ENCODE results near the gene CFAP410.
A peak's percentile ranks its signal among the peaks of the same experiment; 100 is the strongest.

The CFAP410 gene

GRCh38 chr21:44338971-44339910 is at the start of gene CFAP410:
Gene CFAP410 (minus strand): TSS chr21:44339390. CDS start chr21:44339194, 196 bp downstream.
- peak; percentile 89 for DNase-seq (ENCODE audit: low read depth)

GRCh38 chr21:44384968-44385367 is 45.8 kb upstream of the CFAP410 start:
- no peak for DNase-seq (ENCODE audit: low read depth)

DNA sequence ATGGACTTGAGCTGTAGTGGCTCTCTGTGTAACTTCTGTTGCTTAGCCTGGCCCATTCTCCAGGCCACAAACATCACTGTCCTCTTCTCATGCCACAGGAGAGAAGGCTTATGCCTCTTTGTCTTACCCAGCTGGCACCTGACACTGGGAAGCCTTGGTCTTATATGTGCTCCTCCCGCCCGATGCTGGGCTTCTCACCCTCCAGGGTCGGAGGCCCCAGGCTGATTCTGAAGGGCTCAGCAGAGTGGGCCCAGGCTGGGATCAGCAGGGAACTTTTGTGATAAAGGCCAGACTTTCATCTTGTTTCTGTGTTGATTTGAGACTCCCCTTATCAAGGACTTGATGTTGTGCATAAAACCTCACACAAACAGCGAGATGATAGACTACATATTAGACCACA is 44.0 kb upstream of the CFAP410 start:
- no peak for DNase-seq (ENCODE audit: low read depth)

DNA sequence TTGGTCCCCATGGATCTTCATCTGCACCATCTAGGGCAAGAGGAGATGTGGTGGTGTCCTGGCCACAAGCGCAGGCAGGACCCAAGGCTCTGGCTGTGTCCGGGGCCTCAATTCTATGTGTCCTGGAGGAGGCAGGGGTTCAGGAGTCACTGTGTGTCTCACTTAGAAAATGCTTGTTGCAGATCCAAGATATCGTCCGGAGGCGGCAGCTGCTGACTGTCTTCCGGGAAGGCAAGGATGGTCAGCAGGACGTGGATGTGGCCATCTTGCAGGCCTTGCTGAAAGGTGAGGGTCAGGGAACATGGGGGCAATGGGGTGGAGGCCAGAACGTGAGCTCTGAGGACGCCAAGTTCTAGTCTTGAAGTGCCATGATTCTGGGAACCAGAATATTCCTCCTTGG is 43.3 kb upstream of the CFAP410 start:
- DNase-seq (ENCODE audit: low read depth), result no peak

DNA sequence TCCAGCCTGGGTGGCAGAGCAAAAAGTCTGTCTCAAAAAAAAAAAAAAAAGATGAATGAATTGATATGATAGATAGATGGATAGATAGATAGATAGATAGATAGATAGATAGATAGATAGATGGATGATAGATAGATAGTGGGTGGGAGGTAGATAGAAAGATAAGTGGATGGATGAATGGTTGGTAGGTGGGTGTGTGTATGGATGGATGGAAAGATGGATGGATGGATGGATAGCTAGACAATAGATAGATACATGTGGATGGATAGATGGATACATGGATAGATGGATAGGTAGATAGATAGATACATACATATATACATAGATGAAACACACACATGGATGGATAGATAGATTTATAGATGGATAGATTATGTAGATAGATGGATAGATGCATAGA is 42.7 kb upstream of the CFAP410 start:
- no peak for DNase-seq (ENCODE audit: low read depth)

DNA sequence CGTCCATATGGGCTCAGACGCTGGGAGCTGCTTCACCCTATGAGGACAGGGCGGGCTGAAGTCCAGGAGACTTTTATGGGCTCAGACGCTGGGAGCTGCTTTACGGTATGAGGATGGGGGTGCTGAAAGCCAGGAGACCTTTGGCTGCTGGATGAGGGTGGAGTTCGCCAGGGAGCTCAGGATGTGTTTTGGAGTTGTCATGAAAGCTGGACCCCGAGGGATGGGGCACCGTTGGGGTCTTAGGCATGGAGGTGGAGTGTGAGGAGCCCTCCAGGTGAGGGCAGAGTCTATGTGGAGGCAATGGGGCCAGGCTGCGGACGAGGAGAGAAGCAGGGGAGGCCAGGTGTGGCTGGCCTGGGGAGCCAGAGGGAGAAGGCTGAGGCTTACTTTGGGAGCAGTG is 41.7 kb upstream of the CFAP410 start:
- DNase-seq (ENCODE audit: low read depth), result no peak

DNA sequence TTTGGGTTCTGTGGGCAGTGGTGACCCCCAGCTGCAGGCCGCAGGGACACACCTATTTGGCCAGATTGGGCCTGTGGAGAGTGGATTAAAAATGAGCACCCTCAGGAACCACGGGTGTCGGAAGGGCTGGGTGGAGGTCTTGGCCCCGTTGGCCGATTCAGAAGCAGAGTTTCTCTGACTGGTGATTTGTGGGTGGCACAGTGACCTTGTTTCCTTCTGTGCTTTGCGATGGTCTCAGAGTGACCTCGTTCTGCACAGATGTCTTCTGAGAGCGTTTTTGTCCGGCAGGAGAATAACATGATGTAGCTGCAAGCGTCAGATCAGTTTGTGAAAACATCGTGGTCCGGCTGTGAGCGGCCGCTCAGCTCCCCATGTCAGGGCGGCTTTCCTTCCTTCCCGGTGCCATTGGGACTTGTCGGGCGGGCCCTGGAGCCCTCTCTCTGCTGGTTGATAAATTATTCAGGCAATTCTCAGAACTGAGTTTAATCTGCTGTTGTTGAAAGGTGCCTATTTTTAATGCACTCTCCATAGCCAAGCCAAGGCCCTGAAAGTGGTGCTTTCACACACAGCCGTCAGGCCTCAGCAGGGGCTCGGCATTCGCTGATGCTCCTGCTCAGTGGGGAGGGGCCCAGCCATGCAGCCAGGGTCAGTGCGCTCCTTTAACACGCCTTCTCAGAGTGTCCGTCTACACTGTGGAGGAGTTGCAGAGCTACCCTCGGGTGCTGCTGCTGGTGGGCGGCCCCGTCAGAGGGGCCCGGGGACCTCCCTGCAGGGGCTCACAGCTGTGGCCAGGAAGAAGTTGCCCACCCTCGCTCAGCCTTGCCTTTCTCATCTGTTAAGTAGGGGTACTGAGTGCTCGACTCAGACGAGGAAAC is 41.0 kb upstream of the CFAP410 start:
- DNase-seq (ENCODE audit: low read depth), result no peak

DNA sequence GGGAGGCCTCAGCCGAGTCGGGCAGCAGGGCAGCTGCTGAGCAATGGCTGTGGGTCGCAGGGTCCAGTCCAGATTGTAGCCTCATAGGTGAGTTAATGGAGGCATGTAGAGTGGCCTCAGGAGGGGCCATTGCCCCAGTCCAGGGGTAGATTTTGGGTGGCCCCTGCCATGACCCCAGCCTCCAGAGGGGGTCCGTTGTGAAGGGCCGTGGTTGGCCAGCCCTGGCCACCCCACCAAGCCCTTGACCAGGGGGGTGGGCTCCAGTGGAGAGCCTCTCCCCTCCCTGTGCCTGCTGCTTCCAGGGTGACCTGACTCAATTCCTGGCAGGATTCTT is 40.3 kb upstream of the CFAP410 start:
- DNase-seq (ENCODE audit: low read depth), result no peak

DNA sequence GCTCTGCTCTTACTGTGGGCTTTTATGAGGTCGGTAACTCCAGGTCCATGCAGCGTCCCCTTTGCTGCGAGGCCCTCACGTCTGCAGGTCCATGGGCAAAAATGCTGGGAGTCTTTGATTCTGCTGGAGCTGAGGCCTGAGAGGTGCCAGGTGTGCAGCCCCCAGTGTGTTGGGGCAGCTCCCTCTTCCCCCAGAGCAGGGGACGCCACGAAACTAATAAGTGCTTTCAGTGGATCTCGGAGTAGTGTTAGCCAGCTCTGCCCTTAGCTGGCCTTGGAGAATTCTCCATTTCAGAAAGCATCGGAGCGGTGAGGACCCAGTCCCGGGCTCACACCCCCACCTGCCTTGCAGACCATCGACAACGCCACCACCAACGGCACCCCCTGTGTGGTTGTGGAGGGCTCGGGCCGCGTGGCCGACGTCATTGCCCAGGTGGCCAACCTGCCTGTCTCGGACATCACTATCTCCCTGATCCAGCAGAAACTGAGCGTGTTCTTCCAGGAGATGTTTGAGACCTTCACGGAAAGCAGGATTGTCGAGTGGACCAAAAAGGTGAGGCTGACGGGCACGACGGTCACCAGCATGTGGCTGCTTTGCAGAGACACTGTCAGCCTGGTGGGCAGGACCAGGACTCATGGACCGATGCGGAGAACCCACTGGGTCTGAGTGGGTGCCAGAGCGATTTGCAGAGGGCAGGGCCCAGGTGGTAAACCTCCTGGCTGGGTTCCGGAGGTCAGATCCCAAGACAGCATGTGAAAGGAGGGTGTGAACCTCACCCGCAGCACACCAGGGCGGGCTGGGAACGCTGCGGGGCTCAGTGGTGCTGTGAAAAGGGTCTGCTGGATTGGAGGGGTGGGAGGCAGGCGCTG is 39.7 kb upstream of the CFAP410 start:
- DNase-seq (ENCODE audit: low read depth), result no peak

GRCh38 chr21:44377922-44378645 is 38.9 kb upstream of the CFAP410 start:
- no peak for DNase-seq (ENCODE audit: low read depth)

DNA sequence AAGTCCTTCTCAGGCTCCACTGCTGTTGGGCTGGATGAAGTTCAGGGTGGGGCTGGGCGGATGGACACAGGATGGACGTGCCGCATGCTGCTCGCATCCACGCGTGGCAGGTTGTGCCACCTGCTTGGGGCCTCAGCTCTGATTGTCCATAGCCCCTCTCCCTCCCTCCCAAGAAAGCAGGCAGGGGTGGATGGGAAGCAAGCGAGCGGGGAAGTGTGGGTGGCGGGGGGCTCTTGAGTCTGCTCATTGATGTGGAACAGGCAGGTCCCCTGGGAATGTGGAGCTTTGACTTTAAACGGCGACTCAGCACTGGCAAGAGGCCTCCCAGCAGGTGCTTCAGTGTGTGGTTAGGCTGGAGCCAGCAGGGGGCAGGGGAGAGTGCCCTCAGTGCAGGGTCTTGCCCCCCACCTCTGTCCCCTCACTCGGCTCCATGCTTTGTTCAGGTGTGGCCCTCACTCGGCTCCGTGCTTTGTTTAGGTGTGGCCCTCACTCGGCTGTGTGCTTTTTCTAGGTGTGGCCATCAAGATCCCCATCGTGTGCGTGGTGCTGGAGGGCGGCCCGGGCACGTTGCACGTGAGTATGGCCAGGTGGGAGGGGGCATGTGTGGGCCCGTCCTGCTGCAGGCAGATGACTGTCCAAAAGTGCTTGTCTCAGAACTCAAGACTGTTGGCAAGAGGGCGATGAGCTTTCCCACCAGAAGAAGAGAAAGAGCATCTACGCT is 38.2 kb upstream of the CFAP410 start:
- no peak for DNase-seq (ENCODE audit: low read depth)

DNA sequence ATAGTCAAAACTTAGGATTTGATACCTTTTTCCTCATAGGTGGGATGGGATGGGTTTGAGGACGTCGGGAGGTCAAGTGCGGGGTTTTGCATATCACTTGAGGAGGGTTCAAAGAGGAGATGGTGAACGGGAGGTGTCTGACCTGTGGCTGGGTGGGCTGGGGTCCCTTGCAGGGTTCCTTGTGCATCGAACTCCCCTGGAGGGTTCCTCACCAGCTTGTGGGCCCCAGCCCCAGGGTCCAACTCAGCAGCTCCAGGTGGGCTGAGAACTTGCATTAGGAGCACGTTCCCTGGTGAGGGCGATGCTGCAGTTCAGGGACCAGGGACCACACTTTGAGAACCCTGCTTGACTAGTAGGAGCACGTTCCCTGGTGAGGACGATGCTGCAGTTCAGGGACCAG is 37.4 kb upstream of the CFAP410 start:
- DNase-seq (ENCODE audit: low read depth), result no peak

- DNase-seq (ENCODE audit: low read depth), result no peak
These were observed 36.6 kb upstream of the CFAP410 start for GRCh38 chr21:44375761-44376241.

GRCh38 chr21:44375281-44375651 is 36.1 kb upstream of the CFAP410 start:
- DNase-seq (ENCODE audit: low read depth), result peak; percentile 10

GRCh38 chr21:44374601-44375280 is 35.6 kb upstream of the CFAP410 start:
- DNase-seq (ENCODE audit: low read depth), result no peak

DNA sequence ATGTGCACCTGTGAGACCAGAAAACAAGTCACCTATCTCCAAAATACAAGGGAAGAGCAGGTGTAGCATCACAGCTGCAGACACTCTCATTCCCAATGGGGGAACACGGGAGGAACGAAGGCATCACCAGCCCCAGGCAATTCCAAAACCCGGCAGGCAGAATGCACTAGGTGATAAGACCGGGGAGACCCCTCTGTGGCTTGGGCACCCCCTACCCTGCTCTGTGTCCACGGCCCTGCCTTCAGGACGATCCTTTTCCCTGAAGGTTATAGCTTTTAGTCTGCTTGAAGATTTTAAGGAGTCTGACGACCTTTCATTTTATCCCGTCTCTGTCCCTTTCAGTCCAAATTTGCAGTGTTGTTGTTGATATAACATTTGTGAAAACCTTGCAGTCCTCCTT is 33.4 kb upstream of the CFAP410 start:
- no peak for DNase-seq (ENCODE audit: low read depth)

GRCh38 chr21:44371596-44371995 is 32.4 kb upstream of the CFAP410 start:
- DNase-seq (ENCODE audit: low read depth), result no peak

DNA sequence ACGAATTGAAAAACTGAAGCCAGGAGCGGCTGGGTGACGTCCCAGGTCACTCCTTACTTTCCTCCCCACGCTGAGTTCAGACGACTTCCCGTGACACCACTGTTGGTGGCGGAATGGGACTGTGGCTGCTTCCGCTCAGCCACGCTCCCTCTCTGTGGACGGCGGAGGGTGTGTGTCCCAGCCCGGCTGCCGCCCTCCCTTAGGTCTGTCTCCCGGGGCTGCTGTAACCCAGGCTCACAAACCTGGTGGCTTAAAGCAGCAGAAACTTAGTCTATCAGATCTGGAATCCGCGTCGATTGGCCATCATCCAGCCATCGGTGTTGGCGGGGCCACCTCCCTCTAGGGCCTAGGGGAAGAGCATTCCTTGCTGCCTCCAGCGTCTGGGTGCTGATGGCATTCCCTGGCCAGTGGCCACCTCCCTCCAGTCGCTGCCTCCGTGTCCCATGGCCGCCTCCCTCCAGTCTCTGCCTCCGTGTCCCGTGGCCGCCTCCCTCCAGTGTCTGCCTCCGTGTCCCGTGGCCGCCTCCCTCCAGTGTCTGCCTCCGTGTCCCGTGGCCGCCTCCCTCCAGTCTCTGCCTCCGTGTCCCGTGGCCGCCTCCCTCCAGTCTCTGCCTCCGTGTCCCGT is 31.7 kb upstream of the CFAP410 start:
- DNase-seq (ENCODE audit: low read depth), result no peak

GRCh38 chr21:44370027-44370735 is 31.0 kb upstream of the CFAP410 start:
- DNase-seq (ENCODE audit: low read depth), result no peak
